Endothelial cell of umbilical vein (primary cell): Measurements from ENCODE around the gene INPP5A. TPM values are rescaled to one million over a fixed set of nuclear protein-coding genes. Genes with fewer than 3 reads are reported as not detected.

Source experiments
- BruUV-seq: library from RNA; stranded (reverse); fragments of 400-500 nt; replicated peaks from 2 replicates; lab custom pipeline; 2021; lab: Mats Ljungman, UMichigan
- CTCF ChIA-PET: fragments of 300-600, 350-600 bp; sonication (Branson Sonifier 250); formaldehyde crosslinking; loops from one replicate; lab custom pipeline; 2021; ENCODE audit warnings: antibody characterized with exemption, inconsistent platforms; lab: Charles Lee
- POLR2A ChIA-PET: fragments of 300-600, 350-600 bp; sonication (Branson Sonifier 250); formaldehyde crosslinking; loops from one replicate; lab custom pipeline; 2021; ENCODE audit warnings: antibody characterized with exemption, inconsistent platforms; lab: Charles Lee
- DNase-seq: peaks from one replicate; pipeline ENCODE4 v3.0.0-alpha.2; 2011; ENCODE audit warnings: low read depth, low spot score
- FAIRE-seq: peaks from 2 replicates; lab custom pipeline; 2011; peaks lifted over from hg19 to GRCh38; lab: Jason Lieb, UNC
- H2AFZ ChIP-seq: 2 replicates; pipeline ENCODE4 v1.6.0; 2012; ENCODE audit warnings: low read depth, low read length, control low read depth, inconsistent platforms
- H3K27ac ChIP-seq: 2 replicates; pipeline ENCODE4 v1.5.1; 2011; ENCODE audit warnings: low read depth, mild to moderate bottlenecking, control low read depth, low read length, moderate library complexity; ENCODE audit not compliant: insufficient read depth
- H3K27me3 ChIP-seq, 2 experiments: 2 replicates each; pipeline versions ENCODE4 v1.6.0 to v1.6.1; 2011; ENCODE audit warnings: low read length in 2 of 2, mixed read lengths in 1 of 2; ENCODE audit not compliant: control insufficient read depth in 2 of 2, insufficient read depth in 2 of 2
- H3K36me3 ChIP-seq, 2 experiments: 2 replicates in 1 of 2; 3 replicates in 1 of 2; pipeline ENCODE4 v1.5.1; 2011; ENCODE audit warnings: low read length in 2 of 2, mild to moderate bottlenecking in 1 of 2, moderate library complexity in 1 of 2; ENCODE audit not compliant: control insufficient read depth in 2 of 2, insufficient read depth in 2 of 2; ENCODE audit errors: extremely low read depth in 1 of 2
- H3K4me1 ChIP-seq: 3 replicates; pipeline ENCODE4 v1.5.1; 2011; ENCODE audit warnings: mild to moderate bottlenecking, low read length; ENCODE audit not compliant: control insufficient read depth, insufficient read depth; ENCODE audit errors: extremely low read depth
- H3K4me2 ChIP-seq: 2 replicates; pipeline ENCODE4 v1.6.1; 2011; ENCODE audit warnings: low read length, control low read depth, mixed read lengths; ENCODE audit not compliant: insufficient read depth
- H3K4me3 ChIP-seq, 3 experiments: fragments of 200-600 bp in 1 of 3; sonication (generic), shearing (Covaris generic) in 1 of 3; replicated peaks in 1 of 3; 2 replicates each; pipeline ENCODE4 v1.5.1; 2011 to 2016; ENCODE audit warnings: control low read depth in 3 of 3, low read length in 3 of 3, mild to moderate bottlenecking in 2 of 3, inconsistent platforms in 1 of 3, low read depth in 1 of 3, moderate library complexity in 1 of 3; ENCODE audit not compliant: insufficient read depth in 1 of 3
- H3K79me2 ChIP-seq: 2 replicates; pipeline ENCODE4 v1.6.0; 2012; ENCODE audit warnings: low read length, inconsistent platforms; ENCODE audit not compliant: control insufficient read depth, insufficient read depth
- H3K9ac ChIP-seq: replicated peaks from 2 replicates; pipeline ENCODE3; 2011; ENCODE audit warnings: low read length, control low read depth; ENCODE audit not compliant: insufficient read depth; ENCODE audit errors: extremely low read depth
- H3K9me1 ChIP-seq: replicated peaks from 3 replicates; pipeline ENCODE4 v1.6.0; 2011; ENCODE audit warnings: mild to moderate bottlenecking, low read length; ENCODE audit not compliant: control insufficient read depth, insufficient read depth; ENCODE audit errors: extremely low read depth
- H3K9me3 ChIP-seq: replicated peaks from 2 replicates; pipeline ENCODE4 v1.5.1; 2012; ENCODE audit warnings: low read length, inconsistent platforms; ENCODE audit not compliant: control insufficient read depth, insufficient read depth
- H4K20me1 ChIP-seq: replicated peaks from 2 replicates; pipeline ENCODE3; 2011; ENCODE audit warnings: mild to moderate bottlenecking, low read length; ENCODE audit not compliant: control insufficient read depth, insufficient read depth; ENCODE audit errors: extremely low read depth
- EZH2 ChIP-seq: IDR thresholded peaks from 2 replicates; pipeline ENCODE4 v1.6.1; 2012; ENCODE audit warnings: borderline replicate concordance, low read depth, mild to moderate bottlenecking, moderate library complexity, low read length, inconsistent platforms; ENCODE audit not compliant: severe bottlenecking
- MYC ChIP-seq: IDR thresholded peaks from one replicate; pipeline ENCODE4 v1.6.1; 2011; ENCODE audit warnings: mild to moderate bottlenecking, low read depth, low read length
- POLR2AphosphoS5 ChIP-seq: IDR thresholded peaks from 2 replicates; pipeline ENCODE4 v1.6.1; 2012; ENCODE audit warnings: low read depth, mild to moderate bottlenecking, control low read depth, low read length, moderate library complexity; ENCODE audit not compliant: insufficient read depth
- dilution Hi-C: fragments of 300-500 bp; cut with MboI; formaldehyde crosslinking; loops from one replicate; pipeline ENCODE4 v1.15.0; 2019; ENCODE audit warnings: low sequenced_read_pairs; ENCODE audit not compliant: extremely low pct_ligation_motif_present
- intact Hi-C: fragments of 100-400 bp; cut with micrococcal nuclease; formaldehyde crosslinking; loops from one replicate; pipeline ENCODE4 v1.10.0; 2022
- polyA plus RNA-seq, 4 experiments: library from polyadenylated mRNA; depleted of rRNA in 3 of 4; stranded (reverse) in 3 of 4; unstranded in 1 of 4; fragments of >200 nt; gene quantifications; 2 replicates each; pipeline versions ENCODE4 v1.2.1 to v1.2.3, GENCODE V29; 2011 to 2012; ENCODE audit warnings: missing spikeins in 1 of 4
- total RNA-seq: library from RNA; stranded (reverse); gene quantifications from 2 replicates; pipeline ENCODE4 v1.2.3, GENCODE V29; 2021
- TF ChIP-seq, protein P1 (sequence below): IDR thresholded peaks from 2 replicates; pipeline ENCODE4 v1.6.1; 2011; ENCODE audit not compliant: insufficient read depth, insufficient read length
- TF ChIP-seq, protein P2 (sequence below), 2 donors: IDR thresholded peaks; 1 replicate in 1 of 2; 2 replicates in 1 of 2; pipeline ENCODE4 v1.5.1; 2011; ENCODE audit warnings: low read length in 2 of 2, mild to moderate bottlenecking in 2 of 2, moderate library complexity in 2 of 2, control low read depth in 1 of 2, inconsistent platforms in 1 of 2, low read depth in 1 of 2; ENCODE audit not compliant: insufficient read depth in 1 of 2; ENCODE audit errors: extremely low read depth in 1 of 2

The INPP5A gene
- total and polyA plus RNA-seq, 2 donors (not counting 3 experiments of a cell fraction or from before 2014, with no cell fraction given) = 22.9 to 33.2 TPM

DNA sequence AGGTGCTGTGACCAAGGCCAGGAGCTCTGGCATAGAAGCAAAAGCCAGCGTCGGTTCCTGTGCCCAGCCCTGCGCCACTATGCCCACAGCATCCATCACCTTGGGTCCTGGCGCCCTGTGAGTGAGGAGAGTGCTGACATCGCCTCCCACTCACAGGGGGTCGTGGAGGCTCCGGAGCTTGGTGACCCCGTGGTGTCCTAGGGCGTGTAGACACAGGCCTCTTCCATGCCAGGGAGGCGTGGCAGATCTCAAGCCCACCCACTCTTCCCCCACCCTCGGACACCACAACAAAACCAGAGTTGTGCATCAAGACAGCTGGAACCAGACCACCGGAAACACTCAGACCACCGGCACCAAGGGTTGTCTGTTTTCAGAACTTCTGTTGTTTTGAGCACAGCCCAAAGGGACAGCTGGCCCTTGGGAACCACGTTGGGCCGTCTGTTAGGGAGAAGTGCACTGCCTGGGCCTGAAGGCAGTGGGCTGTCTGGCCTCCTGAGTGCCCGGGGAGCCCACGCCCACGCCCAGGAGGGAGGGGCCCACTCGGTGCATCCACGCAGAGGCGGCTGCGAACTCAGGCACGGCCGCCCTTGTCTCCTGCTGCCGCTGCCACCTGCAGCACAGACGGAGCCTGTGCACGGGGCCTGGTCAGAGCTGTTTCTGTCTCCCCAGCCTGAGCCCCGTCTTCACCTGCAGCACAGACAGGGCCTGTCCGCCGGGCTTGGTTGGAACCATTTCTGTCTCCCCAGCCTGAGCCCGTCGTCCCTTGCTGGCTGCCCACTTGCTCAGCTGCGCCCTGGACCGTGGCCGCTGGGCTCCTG, 106.3 kb downstream of the INPP5A start:
- dilution Hi-C loops = no loop called here
- FAIRE-seq = no peak

More for the DNA sequence above, 106.3 kb downstream of the INPP5A start:
- Histone ChIP-seq H3K4me2 (no peak overlapping the region), H3K4me3 (no peak overlapping the region), H3K27me3 (no peaks in the 10 kb centered on the region), H3K9me1 (no peaks in the 10 kb centered on the region), H3K9me3 (no peaks in the 10 kb centered on the region), H2AFZ (no peak overlapping the region), H3K79me2 (no peaks in the 10 kb centered on the region), H4K20me1 (no peaks in the 10 kb centered on the region), H3K36me3 (no peaks in the 10 kb centered on the region), H3K27ac (no peak overlapping the region), H3K9ac (no peak overlapping the region), H3K4me1 (no peaks in the 10 kb centered on the region)
- CTCF ChIA-PET = no interaction called here
- no TSS peak for BruUV-seq
- TF ChIP-seq, protein P1, sequence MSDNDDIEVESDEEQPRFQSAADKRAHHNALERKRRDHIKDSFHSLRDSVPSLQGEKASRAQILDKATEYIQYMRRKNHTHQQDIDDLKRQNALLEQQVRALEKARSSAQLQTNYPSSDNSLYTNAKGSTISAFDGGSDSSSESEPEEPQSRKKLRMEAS = no peak
- TF ChIP-seq MYC (no peak), EZH2 (no peak), POLR2AphosphoS5 (no peak)
- TF ChIP-seq, protein P2, sequence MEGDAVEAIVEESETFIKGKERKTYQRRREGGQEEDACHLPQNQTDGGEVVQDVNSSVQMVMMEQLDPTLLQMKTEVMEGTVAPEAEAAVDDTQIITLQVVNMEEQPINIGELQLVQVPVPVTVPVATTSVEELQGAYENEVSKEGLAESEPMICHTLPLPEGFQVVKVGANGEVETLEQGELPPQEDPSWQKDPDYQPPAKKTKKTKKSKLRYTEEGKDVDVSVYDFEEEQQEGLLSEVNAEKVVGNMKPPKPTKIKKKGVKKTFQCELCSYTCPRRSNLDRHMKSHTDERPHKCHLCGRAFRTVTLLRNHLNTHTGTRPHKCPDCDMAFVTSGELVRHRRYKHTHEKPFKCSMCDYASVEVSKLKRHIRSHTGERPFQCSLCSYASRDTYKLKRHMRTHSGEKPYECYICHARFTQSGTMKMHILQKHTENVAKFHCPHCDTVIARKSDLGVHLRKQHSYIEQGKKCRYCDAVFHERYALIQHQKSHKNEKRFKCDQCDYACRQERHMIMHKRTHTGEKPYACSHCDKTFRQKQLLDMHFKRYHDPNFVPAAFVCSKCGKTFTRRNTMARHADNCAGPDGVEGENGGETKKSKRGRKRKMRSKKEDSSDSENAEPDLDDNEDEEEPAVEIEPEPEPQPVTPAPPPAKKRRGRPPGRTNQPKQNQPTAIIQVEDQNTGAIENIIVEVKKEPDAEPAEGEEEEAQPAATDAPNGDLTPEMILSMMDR (IDR thresholded peaks at IDR 0.05; ENCODE audit: extremely low read depth in 1 of 2, insufficient read depth in 1 of 2, low read depth in 1 of 2, low read length in 2 of 2) = no peak
- intact Hi-C loops = no loop called here
- no peak for DNase-seq
- POLR2A ChIA-PET = no interaction called here
